ENCODE results near the gene WDR31.
A peak's percentile ranks its signal among the peaks of the same experiment; 100 is the strongest.
"Not testable (repeated sequence)": the region's sequence is repeated elsewhere in the genome, so short reads cannot be mapped to it uniquely, and the experiment has no call there.

The WDR31 gene

DNA sequence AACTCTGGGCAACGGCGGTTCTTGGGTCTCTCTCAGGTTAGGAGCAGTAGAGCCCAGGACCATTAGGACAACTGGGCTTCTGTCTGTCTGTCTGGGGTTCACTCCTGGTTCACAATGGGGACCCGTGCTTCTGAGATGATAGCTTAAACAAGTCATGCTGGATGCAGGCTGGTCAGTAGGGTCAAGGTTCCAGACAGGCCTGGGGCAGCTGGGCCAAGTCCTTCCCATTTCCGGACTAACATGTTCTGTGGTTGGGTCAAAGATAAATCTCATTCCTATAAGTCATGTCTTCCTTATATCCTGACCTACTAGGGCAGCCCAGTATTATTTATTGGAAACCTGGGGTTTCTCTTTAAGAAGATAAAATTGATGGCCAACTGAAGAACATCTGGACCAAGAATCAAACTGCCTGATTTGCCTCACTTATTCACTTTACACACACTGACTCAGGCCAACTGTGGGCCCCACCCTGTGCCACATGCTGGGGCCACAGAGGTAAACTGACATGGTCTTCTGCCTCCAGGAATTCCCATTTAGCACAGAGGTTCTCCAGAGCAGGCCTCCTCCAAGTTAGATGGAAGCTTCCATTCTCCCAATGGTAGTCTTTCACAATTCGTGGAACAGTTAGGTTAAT lies 28.4 kb upstream of the WDR31 start:
- no peak for DNase-seq

DNA sequence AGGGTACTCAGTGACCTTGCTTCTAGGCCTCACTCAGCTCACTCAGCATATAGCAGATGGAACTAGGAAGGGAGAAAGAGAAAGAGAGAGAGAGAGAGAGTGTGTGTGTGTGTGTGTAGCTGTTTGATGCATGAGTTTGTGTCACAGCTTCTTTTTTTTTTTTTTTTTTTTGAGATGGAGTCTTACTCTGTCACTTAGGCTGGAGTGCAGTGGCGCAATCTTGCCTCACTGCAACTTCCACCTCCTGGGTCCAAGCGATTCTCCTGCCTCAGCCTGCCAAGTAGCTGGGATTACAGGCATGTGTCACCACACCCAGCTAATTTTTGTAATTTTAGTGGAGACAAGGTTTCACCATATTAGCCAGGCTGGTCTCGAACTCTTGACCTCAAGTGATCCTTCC lies 25.6 kb upstream of the WDR31 start:
- DNase-seq, result not testable (repeated sequence)

- DNase-seq, result no peak
These were observed 24.9 kb upstream of the WDR31 start for GRCh38 chr9:113364951-113365350.

DNA sequence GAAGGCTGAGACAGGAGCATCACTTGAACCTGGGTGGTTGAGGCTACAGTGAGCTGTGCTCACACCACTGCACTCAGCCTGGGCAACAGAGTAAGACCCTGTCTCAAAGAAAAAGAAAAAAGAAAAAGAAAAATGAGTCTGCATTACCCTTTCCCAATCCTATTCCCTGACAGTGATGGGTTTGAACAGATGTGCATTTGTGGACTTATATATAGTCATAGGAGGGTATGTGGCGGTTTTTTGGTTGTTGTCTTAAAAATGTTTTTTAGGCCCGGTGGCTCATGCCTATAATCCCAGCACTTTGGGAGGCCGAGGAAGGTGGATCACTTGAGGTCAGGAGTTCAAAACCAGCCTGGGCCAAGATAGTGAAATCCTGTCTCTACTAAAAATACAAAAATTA lies 23.3 kb upstream of the WDR31 start:
- DNase-seq, result no peak

DNA sequence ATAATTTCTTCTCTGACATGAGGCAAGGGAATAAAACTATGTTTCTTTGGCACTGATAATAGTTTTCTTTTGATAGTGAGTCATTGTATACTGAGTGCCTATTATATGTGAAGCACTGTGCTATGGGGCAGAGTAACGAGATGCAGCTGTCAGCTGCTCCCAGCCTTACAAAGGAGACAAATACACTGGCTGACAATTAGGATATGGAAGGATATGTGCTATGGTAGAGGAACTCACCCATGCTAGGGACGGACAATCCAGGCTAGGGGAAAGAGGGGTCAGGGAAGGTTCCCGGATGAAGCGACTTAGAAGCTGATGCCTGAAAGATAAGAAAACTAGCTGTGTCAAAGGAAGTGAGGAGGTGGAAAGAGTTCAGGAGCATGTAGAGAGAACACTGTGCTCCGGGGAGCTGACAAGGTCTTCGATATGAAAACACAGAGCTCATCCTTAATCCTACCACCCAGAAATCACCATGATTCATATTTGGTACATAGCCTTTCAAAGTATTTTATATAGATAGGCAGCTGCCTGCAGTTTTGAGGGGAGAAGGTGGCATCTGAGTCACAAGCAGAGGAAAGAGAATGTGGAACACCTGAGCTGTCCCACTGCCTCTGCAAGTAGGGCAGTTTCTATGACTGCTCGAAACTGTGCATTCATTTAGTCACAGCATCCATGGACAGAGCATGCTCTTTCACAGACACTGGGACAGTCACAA lies 21.4 kb upstream of the WDR31 start:
- peak in 1 of 14 donors; percentile 17 for DNase-seq

GRCh38 chr9:113360242-113360842 lies 20.3 kb upstream of the WDR31 start:
- DNase-seq, result no peak

GRCh38 chr9:113359385-113359784 lies 19.3 kb upstream of the WDR31 start:
- no peak for DNase-seq

- no peak for DNase-seq
These were observed 16.7 kb upstream of the WDR31 start for GRCh38 chr9:113356686-113357292.

DNA sequence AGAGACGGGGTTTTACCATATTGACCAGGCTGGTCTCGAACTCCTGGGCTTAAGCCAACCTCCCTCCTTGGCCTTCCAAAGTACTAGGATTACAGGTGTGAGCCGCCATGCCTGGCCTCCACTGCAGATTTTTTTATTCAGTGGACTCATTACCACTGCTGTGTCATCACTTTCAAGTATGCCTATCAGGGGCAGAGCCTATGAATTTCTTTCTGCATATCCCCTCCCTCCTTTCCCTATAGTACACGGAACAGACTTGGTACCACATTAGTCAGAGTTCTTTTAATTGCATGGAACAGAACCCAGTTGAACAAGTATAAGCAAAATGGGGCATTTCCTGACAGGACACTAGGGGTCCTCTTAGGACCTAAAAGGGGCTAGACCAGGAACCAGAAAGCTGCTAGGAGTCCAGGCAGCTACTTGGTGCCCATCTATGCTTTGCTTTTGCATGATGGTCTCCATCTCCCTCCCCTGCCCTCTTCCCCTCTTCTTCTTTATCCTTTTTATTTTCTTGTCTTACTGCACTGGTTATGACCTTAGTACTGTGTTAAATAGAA lies 15.0 kb upstream of the WDR31 start:
- no peak for DNase-seq

DNA sequence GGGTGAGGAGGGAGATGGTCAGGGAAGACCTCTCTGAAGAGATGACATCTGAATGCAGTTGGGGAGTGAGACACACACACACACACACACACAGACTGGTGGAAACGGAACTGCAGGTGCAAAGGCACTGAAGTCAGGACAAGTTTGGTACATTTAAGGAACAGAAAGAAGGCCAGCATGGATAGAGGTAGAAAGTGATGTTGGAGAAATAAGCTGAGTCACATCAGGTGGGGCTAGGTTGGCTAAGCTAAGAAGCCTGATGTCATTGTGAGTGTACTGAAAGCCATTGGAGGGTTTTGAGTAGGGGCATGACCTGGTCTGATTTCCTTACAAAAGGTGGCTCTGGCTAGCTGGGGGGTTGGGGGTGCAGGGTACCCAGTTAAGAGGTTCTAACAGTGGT lies 12.3 kb upstream of the WDR31 start:
- no peak for DNase-seq

GRCh38 chr9:113352006-113352405 lies 11.9 kb upstream of the WDR31 start:
- DNase-seq, result no peak

GRCh38 chr9:113350937-113351336 lies 10.9 kb upstream of the WDR31 start:
- DNase-seq, result no peak

DNA sequence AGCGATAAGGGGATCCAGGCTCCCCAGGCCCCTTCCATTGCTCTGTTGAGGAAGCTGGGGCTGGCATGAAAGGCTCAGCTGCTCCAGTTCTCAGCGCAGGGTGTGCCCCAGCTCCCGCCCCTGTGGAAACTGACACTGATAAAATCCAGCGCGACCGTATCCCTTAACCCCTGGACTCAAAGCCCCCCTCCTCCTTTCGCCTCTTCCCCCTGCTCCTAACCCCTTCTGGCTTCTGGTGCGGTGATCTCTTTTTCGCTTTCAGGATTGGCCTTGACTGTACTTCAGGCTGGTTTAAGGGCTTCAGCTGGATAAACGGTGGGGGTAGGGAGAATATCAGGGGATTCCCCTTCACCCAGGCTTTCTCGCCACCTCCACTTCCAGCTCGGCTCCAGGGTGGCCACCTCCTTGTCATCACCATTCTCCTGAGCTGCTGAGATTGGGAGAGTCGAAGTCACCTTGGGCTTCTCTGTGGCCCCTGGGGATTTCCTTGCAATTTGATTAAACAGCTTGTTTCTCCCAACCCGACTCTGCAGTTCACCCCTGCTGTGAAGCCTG lies 10.1 kb upstream of the WDR31 start:
- DNase-seq, result no peak

- no peak for DNase-seq
These were observed 9.5 kb upstream of the WDR31 start, which contains the start of gene BSPRY for GRCh38 chr9:113349445-113350094. BSPRY (plus strand) TSS chr9:113349541; CDS start chr9:113349580, 39 bp downstream.

- DNase-seq, result no peak
These were observed 9.0 kb upstream of the WDR31 start for GRCh38 chr9:113349066-113349444.

- no peak for DNase-seq
These were observed 8.4 kb upstream of the WDR31 start for GRCh38 chr9:113348437-113348836.

DNA sequence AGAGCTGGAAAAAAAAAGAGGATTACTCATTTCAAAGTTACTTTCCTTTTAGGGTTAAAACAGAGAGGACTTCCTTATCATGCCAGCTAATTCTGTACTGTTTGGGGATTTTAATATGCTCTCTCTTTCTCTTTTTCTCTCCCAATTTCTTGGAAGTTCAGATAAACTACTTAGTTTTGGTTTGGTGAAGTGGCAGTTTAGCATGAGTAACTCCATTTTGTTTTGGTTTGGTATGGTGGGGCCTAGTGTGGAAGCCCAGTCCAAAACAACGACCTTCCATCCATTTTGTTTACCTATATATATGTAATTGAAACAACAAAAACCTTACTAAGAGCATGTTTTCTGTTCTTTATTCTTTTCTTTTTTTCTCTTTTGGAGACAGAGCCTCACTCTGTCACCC lies 5.6 kb upstream of the WDR31 start:
- DNase-seq, result no peak

GRCh38 chr9:113345190-113345589 lies 5.1 kb upstream of the WDR31 start:
- DNase-seq, result peak in 1 of 14 donors; percentile 14

DNA sequence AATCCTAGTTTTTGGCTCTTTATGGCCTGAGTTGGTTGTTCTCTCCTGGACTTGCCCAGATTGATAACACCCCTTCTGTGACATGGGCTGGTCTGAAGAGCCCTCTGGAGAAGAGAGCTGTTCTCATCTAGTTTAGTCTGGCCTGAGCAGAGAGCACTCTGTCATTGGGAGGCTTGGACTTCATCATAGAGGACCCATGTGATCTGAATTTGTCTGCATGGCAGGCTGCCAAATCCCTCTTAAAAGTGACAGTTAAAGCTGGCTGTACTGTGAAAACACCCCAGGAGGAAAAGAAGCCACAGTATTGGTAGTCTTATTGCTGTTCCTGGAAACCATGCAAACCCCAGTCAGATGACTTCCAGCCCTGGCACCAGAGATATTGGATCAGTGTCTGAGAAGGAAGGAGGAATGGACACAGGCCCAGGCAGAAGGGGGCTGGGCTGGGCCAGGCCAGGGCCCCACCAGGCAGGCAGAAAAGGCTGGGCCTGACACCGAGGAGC lies 3.7 kb upstream of the WDR31 start:
- DNase-seq, result peak; percentile 17 to 95 (median 81)

DNA sequence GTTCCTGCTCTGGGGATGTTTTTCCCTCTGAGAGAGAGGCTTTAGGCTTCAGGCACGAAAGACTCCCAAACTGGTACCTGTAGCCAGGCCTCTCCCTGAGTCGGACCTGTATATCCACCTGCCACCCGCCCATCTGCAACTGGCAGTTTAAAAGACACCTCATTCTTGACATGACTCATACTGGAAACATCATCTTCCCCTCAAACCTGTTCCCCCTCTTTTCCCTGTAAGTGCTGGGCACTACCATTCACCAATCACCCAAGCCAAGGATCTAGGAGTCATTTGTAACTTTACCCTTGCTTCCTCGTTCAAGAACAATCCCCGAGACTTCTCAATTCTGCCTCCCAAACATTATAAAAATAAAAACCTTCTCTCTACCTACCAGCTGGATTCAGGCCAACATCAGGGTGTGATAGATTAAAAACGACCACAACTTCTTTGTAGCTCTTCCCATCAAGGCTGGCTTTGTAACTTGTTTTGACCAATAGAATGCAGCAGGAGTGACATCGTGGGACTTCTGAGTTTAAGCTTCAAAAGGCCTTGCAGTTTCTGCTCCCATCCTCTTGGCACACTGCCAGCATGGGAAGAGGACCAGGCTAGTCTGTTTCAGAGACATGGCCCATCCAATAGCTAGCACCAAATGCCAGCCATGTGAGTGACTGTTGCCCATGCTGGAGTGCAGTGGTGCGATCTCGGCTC lies 1.8 kb upstream of the WDR31 start:
- DNase-seq, result peak in 2 of 14 donors; percentile 10 to 38

DNA sequence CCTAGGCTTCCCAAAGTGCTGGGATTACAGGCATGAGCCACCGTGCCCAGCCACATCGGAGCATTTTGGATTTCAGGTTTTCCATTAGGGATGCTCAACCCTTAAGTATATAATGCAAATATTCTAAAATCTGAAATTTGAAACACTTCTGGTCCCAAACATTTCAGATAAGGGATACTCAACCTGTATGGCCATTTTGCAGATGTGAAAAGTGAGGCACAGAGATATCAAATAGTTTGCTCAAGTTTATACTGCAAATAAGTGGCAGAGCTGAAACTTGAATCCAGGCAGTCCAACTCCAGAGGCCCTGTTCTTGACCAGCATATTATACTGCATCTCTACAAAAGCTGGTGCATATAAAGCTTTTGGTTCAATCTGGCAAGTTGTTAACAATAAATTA lies 2.4 kb downstream of the WDR31 start:
- DNase-seq, result no peak
